NCI-H774 (cell line): Measurements from ENCODE around the gene TTLL11.
"Not testable (repeated sequence)": the region's sequence is repeated elsewhere in the genome, so short reads cannot be mapped to it uniquely, and the experiment has no call there.

Source experiments
- DNase-seq: peaks from one replicate; lab custom pipeline; 2025; lab: John Stamatoyannopoulos, UW

TTLL11 gene

DNA sequence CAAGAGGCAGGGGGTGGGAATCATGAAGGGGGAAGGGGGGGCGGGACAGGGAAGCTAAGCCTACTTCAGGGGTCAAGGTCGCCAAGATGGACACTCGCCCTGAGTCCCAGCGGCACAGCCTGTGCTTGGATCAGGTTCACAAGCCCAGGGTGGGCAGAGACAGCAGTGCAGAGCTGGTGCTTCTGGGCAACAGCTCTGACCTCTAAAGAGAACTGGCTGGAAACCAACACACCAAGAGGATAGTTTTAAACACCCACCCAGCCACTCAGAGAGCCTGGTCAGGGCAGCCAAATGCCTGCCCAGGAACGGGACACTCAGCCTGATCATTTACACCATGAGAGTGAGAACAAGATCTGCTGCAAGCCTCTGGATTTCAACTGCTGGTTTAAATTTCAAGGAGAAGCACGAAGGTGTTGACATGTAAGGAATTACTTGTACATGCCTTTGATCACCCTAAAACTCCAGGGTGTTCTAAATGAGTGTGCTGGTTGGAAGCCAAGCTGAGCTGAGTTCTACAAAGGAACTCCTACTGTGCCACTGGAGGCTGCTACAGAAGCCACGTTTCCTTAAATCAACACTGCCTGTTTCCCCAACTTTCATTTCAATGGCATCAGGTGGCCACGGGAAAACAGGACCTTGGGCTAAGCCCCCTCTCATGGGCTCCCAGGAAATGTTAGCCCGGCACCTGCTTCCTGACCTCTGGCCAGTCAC, 91.5 kb downstream of the TTLL11 start:
- peak; percentile 8 for DNase-seq

- not testable (repeated sequence) for DNase-seq
Measured at GRCh38 chr9:122000526-122000925, 92.6 kb downstream of the TTLL11 start.

GRCh38 chr9:121999556-121999955, 93.6 kb downstream of the TTLL11 start:
- no peak for DNase-seq

- no peak for DNase-seq
Measured at GRCh38 chr9:121998513-121999049, 94.5 kb downstream of the TTLL11 start.

DNA sequence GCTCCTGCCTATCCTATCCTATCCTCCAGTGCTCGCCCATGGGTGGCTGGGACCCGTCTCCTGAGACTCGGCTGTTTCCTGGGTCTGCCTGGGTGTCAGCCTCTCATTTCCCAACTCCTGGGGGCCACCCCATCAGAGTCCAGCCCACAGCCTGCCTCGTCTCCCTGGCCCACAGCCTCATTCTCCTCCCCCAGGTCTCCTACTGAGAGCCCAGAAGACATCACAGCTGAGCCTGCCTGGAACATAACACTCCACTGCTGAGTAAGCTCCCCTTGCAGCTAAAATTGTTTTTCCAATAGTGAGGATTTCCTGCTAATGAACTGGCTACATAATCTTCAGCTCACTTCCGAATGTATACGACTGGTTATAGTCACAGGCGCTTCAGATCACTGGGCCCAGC, 95.3 kb downstream of the TTLL11 start:
- no peak for DNase-seq

DNA sequence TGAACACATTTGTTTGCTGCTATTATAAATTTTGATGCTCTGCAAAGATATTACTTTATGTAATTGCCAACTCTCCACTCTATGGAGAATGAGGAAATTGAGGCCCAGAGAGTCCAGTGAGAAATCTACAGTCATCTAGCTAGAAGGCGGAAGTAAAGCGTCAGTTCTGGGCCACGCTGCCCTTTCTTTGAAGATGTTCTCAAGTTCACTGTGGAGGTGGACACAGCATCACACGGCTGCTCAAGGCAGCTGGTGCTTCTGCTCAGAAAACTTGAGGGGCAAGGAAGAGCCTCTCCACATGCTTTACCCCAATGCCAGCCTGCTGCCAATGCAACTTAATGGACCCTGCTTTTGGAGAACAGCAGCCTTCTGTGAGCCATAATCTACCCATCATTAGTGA, 96.3 kb downstream of the TTLL11 start:
- DNase-seq, result no peak

GRCh38 chr9:121995997-121996396, 97.1 kb downstream of the TTLL11 start:
- no peak for DNase-seq

GRCh38 chr9:121992571-121993212, 100.4 kb downstream of the TTLL11 start:
- peak; percentile 69 for DNase-seq

GRCh38 chr9:121991307-121991661, 101.8 kb downstream of the TTLL11 start:
- no peak for DNase-seq

DNA sequence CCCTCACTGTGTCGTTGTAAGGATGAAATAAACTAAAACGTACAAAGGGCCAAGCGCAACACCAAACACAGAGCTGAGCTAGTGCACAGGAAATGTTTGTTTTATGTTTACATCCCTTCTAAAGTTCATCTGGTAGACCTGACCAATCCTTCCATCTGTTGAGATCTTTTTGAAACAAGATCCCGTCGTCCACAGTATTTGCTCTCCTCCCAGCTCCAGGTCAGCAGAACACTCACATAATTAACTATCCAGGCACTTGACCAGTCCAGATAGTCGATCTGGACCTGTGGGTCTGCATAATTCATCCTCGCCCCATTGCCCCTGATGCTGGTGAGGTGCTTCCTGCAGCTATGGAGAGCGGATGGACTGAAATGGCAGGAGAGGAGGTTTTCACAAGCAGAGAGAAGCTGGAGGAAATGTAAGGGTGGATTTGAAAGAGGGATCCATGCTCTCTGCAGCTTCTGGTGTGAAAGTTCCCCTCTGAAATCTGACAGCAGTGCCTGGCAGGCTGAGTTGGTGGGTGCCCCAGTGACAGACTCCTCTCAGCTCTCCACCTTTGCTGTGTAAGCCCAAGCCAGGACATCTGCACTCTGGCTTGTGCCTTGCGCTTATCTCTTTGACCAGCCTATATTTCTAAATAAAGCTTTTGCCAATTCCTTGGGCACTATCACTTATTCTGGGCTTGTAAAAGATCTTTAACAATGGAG, 102.4 kb downstream of the TTLL11 start:
- no peak for DNase-seq

- no peak for DNase-seq
Measured at GRCh38 chr9:121989010-121989409, 104.1 kb downstream of the TTLL11 start.

DNA sequence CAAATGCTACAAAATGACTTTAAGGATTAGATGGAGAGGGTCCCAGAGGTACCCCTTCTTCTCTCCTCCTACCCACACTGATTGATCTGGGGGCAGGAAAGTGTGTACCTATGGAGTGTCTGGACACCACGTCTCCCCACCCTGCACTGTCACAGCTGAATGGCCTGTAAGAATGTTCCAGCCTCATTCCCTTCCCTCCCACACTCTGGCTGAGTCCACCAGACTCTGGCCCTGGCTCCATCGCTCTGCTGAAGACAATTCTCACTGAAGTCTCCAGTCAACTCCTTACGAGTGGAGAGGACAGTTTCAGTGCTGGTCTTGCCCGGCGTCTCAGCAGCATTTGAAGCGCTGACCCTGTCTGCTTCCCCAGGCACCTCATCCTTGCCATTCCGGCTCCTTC, 105.8 kb downstream of the TTLL11 start:
- DNase-seq, result no peak

DNA sequence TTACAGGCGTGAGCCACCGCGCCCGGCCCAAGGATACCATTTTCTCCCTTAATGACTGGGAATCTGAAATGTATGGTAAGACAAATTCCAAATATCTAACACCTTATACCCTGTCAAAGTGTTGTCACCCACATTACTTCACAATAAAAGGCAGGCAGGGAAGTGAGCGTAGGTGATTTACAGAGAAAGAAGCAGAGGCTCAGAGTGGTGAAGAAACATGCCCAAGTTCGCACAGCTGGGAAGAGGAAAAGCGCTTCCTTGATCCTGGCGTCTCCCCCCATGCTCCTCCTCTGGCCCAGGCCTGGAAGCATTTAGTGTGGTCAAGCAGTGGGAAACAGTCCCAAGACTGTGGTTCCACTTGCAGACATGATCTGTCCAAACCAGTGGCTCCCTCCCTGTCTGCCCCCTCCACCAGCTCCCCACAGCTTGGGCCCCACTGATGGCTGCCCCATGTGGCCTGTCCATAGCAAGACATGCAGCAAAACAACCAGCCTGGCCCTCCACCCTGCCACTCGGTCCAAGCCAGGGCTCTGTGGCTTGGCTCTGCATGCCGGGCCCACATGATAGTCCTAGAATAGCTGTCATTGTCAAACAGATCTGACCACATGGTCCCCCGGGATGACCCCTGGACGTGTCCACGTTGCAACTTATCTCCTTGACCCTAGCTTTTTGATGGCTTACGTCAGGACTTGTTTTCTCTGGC, 107.2 kb downstream of the TTLL11 start:
- DNase-seq, result no peak

GRCh38 chr9:121984726-121985402, 108.2 kb downstream of the TTLL11 start:
- DNase-seq, result no peak

DNA sequence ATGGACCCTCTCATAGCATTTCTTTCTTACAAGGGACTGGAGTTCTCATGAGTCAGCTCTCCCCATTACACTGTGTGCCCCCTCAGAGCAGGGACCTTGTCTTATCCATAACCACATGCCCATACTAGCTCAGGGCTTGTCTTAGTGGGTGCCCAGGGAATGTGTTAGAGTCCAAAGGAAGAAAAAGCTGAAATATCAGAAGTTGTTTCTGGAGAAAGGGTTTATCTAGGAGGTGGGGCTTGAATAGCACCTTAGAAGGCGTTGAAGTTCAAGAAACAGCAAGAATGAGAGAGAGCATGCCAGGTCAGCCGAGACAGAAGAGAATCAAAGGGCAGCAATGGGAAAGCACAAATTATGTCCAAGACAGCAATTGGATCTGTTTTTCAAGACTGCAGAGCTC, 109.4 kb downstream of the TTLL11 start:
- no peak for DNase-seq

- DNase-seq, result no peak
Measured at GRCh38 chr9:121981118-121981883, 111.8 kb downstream of the TTLL11 start.

DNA sequence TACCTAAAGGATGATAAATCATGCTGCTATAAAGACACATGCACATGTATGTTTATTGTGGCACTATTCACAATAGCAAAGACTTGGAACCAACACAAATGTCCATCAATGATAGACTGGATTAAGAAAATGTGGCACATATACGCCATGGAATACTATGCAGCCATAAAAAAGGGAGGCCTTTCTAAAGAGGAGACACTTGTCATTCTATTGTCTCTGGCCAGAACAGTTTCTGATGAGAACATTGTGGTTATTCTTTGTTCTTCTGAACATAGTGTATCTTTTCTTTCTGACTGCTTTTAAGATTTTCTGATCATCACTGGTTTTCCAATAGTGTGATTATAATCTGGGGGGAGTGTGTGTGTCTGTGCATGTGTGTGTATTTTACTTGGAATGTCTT, 112.4 kb downstream of the TTLL11 start:
- DNase-seq, result not testable (repeated sequence)

GRCh38 chr9:121979736-121980135, 113.4 kb downstream of the TTLL11 start:
- no peak for DNase-seq

- DNase-seq, result no peak
Measured at GRCh38 chr9:121976751-121977150, 116.4 kb downstream of the TTLL11 start.

DNA sequence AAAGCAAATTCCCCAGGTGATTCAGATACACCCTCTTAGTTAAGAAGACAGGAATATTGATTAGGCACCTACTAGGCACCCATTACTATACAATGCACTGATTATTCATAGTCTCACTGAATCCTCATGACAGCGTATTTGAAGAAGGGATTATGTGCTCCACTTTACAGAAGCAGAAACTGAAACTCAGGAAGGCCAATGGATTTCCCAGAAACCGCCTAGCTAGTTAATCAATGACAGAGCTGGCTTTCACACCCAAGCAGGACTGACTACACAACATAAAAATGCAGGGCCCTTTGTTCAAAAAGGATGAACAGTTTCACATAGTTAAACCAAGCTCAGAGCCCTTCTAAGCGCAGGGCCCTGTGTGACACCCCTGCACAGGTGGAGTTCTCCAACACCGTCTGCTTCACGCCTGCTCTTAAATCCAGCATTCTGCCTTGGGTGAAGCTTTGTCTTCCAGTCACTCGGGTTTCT, 117.3 kb downstream of the TTLL11 start:
- no peak for DNase-seq

GRCh38 chr9:121974421-121974820, 118.7 kb downstream of the TTLL11 start:
- no peak for DNase-seq
